ENCODE results near the gene ERN2.

ERN2 gene

GRCh38 chr16:23716484-23716883 is 3.5 kb upstream of the ERN2 start:
- no peak for DNase-seq

GRCh38 chr16:23711785-23712184 is 1.2 kb downstream of the ERN2 start:
- DNase-seq, result no peak

- no peak for DNase-seq
These were observed 2.5 kb downstream of the ERN2 start for GRCh38 chr16:23710504-23710903.

- no peak for DNase-seq
These were observed 3.0 kb downstream of the ERN2 start for GRCh38 chr16:23710008-23710407.

- no peak for DNase-seq
These were observed 3.5 kb downstream of the ERN2 start for GRCh38 chr16:23709536-23709935.

GRCh38 chr16:23706439-23706838 is 6.6 kb downstream of the ERN2 start:
- no peak for DNase-seq

- no peak for DNase-seq
These were observed 7.5 kb downstream of the ERN2 start for GRCh38 chr16:23705517-23705902.

DNA sequence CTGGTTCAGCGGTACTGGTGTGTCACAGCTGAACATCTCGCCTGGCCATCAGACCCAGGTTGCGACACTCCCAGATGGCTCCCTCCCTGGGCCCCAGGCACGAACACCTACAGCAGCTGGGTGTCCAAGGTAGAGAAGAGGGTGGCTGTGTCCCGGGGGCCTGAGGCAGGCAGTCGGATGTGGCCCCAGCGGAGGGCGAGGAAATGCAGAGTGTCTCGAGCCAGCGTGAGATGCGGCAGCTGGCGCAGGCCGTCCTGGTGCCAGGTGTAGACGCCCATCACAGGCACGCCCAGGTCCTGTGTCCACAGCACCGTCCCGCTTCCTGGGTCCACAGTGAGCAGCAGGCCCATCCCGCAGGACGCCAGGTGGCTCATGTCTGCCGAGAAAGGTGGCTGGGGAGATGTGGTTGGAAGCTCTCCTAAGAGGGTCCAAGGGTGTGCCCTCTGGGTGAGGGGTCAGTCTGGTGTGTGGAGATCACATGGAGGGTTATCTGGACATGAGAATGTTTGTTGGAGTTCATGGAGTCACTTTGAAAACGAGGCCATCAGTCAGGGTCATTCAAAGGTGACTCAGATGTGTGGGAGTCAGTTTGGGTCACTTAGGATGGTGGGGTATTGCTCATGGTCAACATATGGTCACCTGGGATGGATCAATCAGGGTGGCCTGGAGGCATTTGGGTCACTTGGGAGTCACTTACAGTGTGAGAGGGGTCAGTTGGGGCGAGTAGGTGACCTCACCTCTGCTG is 8.1 kb downstream of the ERN2 start:
- no peak for DNase-seq

DNA sequence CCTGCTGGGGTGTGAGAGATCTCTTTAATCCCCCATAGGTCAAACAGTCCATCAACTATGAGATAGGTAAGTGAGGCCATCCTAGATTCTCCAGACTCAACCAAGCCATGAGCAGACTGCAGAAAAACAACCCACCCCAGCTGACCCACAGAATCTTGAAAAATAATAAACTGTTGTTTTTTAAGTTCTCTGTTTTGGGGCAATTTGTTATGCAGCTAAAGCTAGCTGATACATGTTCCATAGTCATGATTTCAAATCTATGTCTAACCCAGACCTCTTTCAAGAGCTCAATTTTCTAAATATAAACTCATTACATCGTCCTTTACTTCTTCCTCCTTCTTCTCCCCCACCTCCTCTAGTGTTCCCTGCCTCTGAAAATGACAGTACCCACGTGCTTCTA is 10.1 kb downstream of the ERN2 start:
- no peak for DNase-seq

GRCh38 chr16:23701045-23701444 is 12.0 kb downstream of the ERN2 start:
- no peak for DNase-seq

DNA sequence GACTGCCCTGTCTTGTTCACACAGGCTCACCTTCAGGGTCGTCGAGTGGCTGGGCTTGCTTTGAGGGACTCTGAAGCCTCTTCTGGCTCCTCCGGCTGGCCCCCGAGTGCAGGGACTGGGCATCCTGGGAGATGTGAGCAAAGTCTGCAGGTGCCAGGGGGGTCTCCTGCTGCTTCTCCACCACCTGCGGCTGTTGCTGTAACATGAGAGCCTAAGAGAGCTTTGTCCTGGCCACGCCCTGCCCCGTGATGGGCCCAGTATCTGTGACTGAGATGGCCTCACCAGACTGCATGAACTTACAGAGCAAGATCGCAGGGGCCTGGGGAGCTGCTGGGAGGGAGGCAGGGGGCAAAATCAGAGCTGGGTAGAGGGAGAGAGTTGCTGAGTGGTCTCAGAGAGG is 12.5 kb downstream of the ERN2 start:
- no peak for DNase-seq

GRCh38 chr16:23700093-23700492 is 12.9 kb downstream of the ERN2 start:
- no peak for DNase-seq

GRCh38 chr16:23699100-23699499 is 13.9 kb downstream of the ERN2 start:
- no peak for DNase-seq

GRCh38 chr16:23695756-23696155 is 17.3 kb downstream of the ERN2 start:
- no peak for DNase-seq

- DNase-seq, result no peak
These were observed 18.2 kb downstream of the ERN2 start for GRCh38 chr16:23694644-23695373.

GRCh38 chr16:23694265-23694643 is 18.8 kb downstream of the ERN2 start:
- DNase-seq, result no peak

GRCh38 chr16:23692190-23692837 is 20.7 kb downstream of the ERN2 start:
- DNase-seq, result no peak

GRCh38 chr16:23691483-23692189 is 21.4 kb downstream of the ERN2 start:
- no peak for DNase-seq

DNA sequence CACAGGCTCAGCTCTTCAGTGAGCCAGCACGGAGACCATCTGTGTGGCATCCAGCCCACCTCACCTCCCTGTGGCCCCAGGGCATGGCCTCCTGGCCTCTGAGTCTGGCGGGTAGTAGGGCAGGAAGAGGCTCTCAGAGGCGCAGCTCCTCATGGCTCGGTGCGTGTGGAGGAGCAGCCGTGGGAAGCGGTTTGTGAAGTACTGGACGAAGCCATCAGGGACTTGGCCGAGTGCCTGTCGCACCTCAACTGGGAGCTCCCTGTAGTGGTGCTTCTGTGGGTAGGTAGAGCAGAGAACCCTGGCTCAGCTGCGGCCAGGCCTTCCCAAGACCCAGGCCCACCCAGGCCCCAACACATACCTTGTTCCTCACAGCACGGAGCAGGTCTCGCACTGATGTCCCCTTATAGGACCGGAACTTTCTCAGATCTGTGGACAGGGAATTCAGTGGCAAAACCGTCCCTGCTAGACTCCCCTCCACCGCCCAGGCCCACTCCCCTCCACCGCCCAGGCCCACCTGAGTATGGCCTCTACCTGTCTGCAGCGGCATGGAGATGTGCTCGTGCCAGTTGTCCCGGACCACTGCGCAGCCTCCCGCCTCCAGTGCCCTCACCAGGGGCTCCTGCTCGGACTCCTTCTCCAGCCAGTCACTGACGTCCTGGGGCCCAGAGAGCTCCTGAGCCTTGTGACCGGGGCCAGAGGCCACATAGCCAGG is 22.1 kb downstream of the ERN2 start:
- DNase-seq, result no peak

- no peak for DNase-seq
These were observed 23.4 kb downstream of the ERN2 start for GRCh38 chr16:23689442-23690187.

GRCh38 chr16:23687034-23687808 is 25.8 kb downstream of the ERN2 start:
- DNase-seq, result no peak
